Esophagus mucosa (tissue), 1 donor: ENCODE results near the gene MGA. TPM values are rescaled to one million over a fixed set of nuclear protein-coding genes. Genes with fewer than 3 reads are reported as not detected.

ENCODE experiments used
- ATAC-seq: fragments of 200-7000 bp; cut with Tn5 transposase; one replicate; pipeline ENCODE4 v1.9.1; 2020
- total RNA-seq: library from RNA; stranded (reverse); gene quantifications from one replicate; pipeline ENCODE4 v1.2.4, GENCODE V29; 2023
- donor health status: DM: yes; HTN: yes; CAD: no.

Gene MGA
- total RNA-seq, 1 donor from 2014 or later: 18.2 TPM

DNA sequence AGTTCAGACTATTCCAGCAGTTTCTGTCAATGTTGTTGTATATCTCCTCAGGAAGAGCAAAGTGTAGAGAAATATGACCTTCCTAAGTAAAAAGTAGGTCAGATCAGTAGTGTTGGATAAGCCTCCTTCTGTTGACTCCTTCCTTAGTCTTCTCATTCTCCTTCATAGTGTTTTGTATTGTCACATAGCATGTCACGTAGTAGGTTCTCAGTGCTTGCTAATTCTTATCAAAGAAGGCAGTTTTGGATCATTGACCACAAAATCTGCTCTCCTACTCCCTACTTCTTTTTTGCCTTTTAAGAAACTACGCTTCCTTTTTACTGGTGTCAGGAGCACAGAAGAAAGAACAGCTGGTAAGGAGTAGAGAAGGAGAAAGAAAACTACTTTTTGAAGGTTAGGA is 1.0 kb upstream of the MGA start:
- ATAC-seq: no peak

DNA sequence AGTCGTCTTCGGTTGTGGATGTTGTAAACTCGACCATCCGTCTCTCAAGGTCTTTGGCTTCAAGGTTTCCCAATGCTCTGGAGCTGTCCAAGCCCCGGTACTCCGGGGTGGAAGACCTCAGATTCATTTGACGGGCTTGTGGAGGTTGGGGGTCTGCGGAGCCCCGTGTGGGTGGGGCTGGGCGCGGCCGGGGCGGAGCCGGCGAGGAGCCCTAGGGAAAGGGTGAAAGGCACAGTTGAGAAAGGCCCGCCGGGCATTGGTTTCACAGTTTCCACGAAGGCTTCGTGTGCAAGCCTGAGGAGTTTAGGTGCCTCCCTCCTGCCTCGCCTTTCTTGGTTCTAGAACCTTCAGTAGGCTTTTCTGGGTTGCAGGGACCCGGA is 360 bp upstream of the MGA start:
- ATAC-seq: peak; percentile 9

DNA sequence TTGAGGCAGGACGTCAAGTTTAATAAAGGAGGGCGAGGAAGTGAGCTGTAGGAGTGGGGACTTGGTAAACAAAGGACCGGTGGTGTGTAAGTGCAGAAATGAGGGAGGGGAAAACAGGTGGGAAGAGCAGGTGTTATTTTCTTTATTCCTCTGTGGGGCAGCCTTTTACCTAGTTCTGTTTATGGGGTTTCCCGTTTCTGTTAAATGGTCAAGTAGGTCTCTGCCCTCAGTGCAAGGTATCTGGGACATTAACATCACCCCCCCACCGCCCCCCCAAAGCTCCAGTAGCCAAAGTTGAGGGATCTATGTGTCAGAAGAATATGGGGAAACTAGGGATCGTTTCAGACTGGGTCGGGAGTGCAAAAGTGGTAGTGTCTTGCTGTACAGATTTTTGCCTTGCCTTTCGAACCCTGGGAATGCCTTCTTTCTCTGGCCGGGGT is 893 bp downstream of the MGA start:
- no peak for ATAC-seq

DNA sequence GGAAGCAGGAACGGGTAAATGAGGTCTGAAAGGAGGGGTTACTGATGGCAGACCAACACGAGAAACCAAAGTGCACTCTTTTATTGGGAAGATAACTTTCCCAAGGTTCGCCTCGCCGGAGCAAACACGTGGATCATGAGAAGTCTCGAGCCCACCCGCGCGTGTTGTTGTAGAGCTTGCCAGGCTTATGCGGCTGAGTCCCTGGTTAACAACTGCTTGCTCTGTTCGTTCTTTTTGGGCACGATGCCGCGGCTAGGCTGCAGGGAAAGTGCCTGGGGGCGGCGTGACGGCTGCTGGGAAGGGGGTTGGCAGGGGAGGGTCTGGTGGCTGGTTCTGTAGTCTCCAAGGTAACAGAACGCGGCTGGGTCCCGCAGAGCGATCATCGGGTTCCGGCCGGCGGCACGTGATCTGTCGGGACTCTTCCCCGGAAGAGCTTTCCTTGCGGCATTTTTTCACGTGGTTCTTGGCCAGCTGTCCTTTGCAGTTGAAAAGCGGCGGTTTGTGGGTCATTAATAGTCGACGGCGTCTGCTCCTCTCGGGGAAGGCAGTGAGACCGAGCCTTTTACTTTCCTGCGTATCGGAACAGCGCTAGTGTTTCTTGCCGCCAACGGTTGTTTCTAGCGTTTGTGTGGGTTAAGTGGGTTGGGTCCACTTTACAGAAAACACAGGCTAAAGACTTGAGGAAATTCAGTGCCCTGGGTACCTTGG is 1.5 kb downstream of the MGA start:
- peak; percentile 22 for ATAC-seq

DNA sequence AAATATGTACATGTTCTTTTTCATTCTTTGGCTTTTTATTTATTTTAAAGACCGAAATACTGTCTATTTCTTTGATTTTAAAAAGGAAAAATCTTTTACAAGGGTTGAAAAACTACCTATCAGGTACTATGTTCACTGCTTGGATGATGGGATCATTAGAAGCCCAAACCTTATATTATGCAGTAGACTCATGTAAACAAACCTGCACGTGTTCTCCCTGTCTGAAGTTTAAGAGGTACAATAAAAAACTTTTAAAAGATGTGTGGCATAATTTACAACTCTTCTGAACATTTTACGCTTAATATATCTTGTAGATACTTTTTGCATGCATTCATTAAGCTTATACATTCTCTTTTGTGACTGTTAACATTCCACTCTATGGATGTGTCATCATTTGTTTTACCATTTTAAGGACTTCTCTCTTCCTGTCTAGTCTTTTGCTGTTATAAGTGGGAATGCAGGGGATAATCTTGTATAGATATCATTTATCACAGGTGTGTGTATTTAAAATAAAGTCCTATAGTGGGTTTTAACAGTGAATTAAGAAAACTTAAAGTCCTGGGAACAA is 6.2 kb downstream of the MGA start:
- no peak for ATAC-seq

DNA sequence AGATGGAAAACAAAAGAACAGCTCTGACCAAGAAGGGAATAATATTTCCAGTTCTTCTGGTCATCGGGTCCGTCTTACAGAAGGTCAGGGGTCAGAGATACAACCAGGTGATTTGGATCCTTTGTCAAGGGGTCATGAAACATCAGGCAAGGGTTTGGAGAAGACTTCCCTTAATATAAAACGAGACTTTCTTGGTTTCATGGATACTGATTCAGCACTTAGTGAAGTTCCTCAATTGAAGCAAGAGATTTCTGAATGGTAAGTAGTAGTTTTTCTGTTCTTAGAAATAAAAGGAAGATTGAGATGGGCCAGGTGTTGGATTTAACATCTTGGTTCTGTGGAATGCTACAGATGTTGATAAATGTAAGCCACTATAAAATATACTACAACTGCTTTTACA is 9.5 kb downstream of the MGA start:
- ATAC-seq: no peak

DNA sequence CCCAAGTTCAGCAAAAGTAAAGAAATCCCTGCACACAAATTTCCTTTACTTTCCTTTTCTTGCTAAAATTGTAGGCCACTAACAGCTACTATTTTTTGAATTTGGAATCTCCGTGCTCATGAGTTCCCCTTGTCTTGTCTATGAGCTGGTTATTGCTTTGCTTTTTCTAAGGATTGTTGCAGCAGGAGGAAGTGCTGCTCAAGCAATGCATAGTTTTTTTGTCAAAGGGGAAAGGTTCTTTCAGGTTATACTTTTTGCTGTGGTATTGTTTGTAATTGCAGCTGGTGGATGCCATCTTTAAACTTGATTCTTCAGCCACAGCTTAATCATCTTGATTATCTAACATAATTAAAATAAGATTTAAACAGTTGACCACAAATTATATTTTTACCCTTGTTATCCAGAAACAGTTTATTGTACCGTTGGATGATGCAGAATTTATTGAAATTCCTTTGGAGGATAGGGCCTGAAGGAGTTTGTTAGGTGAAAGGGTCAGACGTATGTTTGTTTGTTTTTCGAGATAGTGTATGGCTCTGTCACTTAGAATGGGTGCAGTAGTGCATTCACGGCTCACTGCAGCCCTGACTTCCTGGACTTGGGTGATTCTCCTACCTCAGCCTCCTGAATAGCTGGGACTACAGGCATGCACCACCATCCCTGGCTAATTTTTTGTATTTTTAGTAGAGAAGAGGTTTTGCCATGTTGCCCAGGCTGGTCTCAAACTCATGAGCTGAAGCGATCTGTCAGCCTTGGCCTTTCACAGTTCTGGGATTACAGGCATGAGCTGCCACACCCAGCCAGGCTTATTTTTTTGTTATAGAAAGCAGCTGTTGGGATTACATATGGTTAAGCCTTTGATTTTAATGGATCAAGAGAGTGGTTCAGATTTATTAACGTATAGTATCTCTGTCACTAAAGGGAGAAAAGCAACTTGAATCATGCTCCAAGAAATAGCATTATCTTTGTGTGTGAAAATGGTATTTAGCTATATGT is 11.7 kb downstream of the MGA start:
- ATAC-seq: no peak

DNA sequence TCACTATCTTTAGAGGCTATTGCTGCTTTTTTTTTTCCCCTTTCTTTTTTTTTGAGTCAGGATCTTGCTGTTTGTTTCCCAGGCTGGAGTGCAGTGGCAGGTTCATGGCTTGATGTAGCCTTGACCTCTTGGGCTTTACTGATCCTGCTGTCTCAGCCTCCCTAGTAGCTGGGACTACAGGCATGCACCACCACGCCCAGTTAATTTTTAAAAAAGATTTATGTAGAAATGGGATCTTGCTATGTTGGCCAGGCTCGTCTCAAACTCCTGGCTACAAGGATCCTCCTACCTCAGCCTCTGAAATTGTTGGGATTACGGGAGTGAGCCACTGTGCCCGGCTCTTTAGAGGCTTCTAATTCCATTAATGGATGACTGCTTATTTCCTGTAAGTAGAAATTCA is 15.1 kb downstream of the MGA start:
- ATAC-seq: no peak

DNA sequence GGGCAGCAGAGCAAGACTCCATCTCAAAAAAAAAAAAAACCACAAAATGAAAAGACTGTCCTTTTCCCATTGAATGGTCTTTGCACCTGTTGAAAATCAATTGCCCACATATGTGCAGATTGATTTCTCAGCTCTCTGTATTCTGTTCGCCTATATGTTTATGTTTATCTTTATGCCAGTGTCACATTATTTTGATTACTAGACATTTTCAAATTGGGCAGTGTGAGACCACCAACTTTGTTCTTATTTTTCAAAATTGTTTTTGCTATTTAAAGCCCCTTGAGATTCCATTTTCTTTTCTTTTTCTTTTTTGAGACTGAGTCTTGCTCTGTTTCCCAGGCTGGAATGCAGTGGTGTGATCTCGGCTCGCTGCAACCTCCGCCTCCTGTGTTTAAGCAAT is 18.5 kb downstream of the MGA start:
- ATAC-seq: no peak

DNA sequence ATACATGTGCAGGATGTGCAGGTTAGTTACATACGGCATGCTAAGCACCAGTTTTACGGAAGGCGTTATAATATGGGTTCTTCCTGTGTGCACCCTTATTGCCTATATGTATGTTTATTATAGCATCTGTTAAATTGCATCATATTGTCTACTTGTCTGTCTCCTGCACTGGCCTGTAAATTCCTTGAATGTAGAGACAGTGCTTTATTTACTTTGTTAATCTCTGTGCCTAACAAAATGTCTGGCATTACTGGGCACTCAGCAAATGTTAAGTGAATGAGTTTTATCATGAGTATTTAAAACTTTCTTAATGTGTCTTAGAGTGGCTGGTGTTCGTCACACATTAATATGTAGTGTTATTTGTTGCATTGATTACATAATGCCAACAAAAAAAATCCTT is 23.8 kb downstream of the MGA start:
- ATAC-seq: no peak

DNA sequence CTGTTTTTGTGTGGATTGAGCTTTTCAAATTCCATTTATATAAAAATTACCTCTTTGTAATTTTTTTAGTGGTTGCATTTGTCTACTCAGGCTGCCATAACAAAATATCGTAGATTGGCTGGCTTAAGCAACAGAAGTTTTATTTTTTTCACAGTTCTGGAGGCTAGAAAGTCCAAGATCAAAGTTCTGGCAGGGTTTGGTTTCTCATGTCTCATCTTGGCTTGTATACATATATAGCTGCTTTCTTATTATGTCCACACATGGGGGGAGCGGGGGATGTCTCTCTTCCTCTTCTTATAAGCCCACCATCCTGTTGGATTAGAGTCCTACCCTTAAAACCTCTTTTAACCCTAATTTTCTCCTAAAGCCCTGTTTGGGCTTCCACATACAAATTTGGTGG is 28.5 kb downstream of the MGA start:
- ATAC-seq: no peak

DNA sequence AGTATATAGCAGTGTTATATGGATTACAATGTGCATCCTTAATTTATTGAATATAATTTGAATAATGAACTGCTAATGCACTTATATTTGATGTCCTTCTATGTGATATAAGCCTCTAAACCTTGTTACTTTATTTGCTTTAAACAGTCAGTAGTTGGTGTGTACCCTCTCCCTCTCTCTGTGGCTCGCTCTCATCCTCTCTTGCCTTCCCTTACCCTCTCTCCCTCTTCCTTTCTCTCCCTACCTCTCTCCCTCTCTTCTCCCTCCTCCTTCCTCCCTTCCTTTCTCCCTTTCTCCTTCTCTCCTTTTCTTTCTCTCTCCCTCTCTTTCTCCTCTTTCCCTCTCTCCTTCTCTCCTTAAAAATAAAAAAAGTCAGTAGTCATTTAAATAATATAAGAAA is 28.9 kb downstream of the MGA start:
- ATAC-seq: no peak

DNA sequence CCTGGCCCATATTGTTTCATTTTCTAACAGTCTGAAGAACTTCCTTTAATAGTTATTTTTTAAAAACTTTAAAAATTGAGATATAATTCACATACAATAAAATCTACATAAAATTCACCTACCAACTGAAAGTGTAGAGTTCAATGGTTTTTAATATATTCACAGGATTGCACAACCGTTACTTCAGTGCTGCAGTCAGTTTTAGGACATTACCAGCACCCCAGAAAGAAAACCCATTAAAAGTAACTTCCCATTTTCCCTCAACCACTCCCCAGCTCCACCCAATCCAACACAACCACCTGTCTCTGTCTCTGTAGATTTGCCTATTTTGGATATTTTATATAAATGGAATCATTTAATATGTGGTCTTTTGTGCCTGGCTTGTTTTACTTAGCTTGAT is 29.6 kb downstream of the MGA start:
- ATAC-seq: no peak

DNA sequence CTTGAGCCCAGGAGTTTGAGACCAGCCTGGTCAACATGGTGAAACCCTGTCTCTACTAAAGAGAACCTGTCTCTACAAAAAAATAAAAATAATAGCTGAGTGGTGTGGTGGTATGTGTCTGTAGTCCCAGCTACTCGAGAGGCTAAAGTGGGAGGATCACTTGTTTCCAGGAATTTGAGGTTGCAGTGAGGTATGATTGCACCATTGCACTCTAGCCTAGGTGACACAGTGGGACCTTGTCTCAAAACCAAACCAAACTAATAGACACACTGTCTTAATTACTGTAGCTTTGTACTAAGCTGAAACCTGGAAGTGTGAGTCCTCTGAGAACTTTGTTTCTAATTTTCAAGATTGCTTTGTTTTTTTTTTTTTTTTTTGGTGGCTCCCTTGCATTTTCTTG is 30.4 kb downstream of the MGA start:
- ATAC-seq: no peak

DNA sequence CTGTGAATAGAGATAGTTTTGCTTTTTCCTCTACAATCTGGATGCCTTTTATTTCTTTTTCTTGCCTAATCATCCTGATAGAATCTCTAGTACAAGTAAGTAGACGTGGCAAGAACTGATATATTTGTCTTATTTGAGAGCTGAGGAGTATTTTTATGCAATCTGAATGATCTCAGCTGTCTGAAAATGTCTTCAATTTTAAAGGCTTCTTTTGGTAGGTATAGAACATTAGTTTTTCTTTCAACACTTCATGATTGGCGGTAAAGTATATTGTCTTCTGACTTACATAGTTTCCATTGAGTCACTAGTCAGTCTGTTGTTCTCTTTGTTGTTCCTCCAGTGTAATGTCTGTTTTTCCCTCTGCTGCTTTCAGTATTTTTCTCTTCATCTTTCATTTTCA is 31.3 kb downstream of the MGA start:
- ATAC-seq: no peak

DNA sequence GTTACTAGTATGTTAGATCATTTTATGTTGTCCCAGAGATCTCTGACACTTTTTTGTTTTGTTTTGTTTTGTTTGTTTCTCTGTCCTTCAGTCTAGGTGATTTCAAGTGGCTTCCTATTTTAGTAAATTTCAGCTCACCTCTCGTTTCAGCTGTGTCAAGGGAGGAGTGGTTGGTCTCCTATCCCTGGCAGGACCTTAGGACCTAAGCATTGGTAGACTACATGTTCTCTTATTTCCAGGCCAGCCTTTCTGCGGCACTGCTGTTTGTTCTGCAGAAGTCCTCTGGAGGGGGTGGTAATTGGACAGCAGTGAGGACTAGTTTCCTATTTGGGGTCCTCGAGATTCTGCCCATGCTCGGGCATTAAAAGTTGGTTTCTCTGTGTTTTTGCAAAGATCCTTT is 31.8 kb downstream of the MGA start:
- ATAC-seq: no peak

DNA sequence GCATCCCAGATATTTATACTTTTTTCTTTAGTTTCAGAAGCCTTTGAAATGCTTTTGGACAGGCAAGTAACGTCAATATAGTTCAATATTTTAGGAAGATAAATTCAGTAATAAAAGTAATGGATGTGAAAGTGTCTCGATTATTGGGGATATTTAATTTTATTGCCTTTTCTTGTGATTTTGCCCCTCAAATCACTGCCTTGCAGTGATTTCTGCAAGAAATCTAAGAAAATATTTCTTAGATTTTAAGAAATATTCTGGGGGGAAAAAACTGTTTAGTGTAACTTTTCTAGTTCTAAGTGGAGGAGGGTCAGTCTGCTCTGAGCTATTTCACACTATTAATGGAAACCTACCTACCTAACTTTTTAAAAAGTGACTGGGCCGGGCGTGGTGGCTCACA is 33.6 kb downstream of the MGA start:
- ATAC-seq: no peak

DNA sequence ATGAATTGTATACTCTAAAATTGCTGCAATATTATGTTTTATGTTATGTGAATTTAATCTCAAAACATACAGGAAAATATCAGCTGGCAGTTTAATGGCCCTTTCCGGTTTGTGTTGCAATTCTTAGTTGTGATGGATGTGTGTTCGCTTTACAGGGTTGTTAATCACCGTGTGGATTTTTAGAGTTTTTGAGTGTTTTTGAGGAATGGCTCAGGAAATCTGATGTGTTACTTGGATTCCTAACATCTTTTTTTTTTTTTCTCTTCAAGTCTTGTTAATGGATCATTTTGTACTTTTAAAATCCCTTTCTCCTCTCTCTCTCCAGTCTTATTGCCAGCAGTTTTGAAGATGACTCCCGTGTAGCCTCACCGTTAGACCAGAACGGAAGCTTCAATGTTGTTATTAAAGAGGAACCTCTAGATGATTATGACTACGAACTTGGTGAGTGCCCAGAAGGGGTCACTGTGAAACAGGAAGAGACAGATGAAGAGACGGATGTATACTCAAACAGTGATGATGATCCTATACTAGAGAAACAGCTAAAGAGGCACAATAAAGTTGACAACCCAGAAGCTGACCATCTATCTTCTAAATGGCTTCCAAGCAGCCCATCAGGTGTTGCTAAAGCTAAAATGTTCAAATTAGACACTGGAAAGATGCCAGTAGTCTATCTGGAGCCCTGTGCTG is 35.7 kb downstream of the MGA start:
- ATAC-seq: peak; percentile 63

DNA sequence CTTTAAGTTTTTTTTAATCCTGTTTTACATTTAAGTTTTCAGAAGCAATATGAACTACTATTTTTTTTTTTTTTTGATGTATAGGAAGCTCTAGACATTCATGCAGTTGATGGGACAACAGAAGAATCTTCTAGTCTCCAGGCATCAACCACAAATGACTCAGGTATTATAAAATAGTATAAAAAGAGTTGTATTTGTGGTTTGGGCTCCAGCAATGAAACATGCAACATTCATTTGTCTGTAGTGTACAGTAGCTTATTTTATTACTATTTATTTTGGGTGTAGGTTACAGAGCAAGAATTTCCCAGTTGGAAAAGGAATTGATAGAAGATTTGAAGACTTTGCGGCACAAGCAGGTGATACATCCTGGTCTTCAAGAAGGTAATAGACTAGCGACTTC is 38.6 kb downstream of the MGA start:
- no peak for ATAC-seq

DNA sequence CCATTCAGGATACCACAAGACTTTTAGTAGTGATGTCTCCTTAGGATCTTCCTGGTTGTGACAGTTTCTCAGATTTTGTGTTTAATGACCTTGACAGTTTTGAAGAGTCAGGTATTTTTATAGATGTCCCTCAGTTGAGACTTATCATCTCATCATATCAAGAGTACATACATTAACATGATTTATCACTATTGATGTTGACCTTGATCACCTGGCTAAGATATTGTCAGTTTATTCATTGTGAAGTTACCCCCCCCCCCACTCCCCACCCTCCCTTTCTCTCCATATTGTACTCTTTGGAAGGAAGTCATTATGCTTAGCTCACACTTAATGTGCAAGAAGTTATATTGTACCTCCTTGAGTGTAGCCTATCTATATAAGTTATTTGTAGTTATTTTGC is 42.9 kb downstream of the MGA start:
- no peak for ATAC-seq

DNA sequence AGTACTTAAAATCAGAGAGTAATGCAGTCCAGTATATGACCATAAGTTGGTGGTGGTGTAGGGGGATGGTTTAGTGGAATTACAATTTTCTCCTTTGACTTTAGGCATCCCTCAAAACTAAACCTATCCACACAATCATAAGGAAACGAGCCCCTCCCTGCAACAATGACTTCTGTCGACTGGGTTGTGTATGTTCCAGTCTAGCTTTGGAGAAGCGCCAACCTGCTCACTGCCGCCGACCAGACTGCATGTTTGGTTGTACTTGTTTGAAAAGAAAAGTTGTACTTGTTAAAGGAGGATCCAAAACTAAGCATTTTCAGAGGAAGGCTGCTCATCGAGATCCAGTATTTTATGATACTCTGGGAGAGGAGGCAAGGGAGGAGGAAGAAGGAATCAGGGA is 52.8 kb downstream of the MGA start:
- ATAC-seq: no peak

DNA sequence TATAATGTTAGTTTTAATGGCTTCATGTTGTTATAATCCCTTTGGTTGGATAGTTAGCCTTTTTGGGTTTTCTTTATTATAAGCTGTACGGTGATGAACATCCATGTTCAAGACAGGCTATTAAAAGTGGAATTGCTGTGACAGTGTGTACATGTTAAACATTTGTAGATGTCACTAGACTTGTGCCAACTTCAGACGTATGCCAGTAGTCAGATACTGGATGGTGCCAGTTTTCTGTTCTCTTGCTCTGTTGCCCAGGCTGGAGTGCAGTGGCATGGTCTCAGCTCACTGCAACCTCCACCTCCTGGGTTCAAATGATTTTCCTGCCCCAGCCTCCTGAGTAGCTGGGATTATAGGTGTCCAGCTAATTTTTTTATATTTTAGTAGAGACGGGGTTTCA is 54.1 kb downstream of the MGA start:
- no peak for ATAC-seq

DNA sequence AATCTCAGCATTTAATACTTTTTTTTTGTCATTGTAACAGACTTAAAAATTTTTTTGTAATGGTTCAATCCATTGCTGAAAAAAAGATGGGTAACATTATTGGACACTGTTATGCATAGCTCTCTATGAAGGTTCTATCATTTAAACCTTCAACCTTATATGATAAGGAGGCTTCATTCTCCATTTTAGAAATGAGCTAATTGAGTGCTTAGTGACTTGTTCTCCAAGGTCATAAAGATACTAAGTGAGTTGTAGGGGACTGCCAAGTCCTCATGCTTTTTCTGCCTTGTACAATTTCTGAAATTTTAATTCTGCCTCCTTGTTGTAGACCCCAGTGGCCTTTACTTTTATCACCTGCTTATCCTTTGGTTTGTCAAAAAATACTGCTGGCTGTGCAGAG is 56.7 kb downstream of the MGA start:
- no peak for ATAC-seq
